Colonic mucosa (tissue), 4 donors: Measurements from ENCODE around the gene IGF2BP2. TPM values are rescaled to one million over a fixed set of nuclear protein-coding genes. Genes with fewer than 3 reads are reported as not detected.

Source experiments
- DNase-seq: peaks from one replicate; pipeline ENCODE4 v3.0.0-alpha.2; 2020
- H3K27ac ChIP-seq: fragments of 200-600 bp; one replicate; pipeline ENCODE4 v1.8.0; 2021
- H3K27me3 ChIP-seq: fragments of 200-600 bp; one replicate; pipeline ENCODE4 v1.8.0; 2021
- H3K36me3 ChIP-seq: fragments of 200-600 bp; one replicate; pipeline ENCODE4 v1.8.0; 2021
- H3K4me1 ChIP-seq: fragments of 200-600 bp; one replicate; pipeline ENCODE4 v1.8.0; 2021; ENCODE audit warnings: mild to moderate bottlenecking
- H3K4me3 ChIP-seq: fragments of 200-600 bp; one replicate; pipeline ENCODE4 v1.8.0; 2021
- H3K9ac ChIP-seq, 2 donors: one replicate each; pipeline ENCODE4 v1.7.0; 2013; ENCODE audit warnings: control low read depth in 2 of 2, low read depth in 2 of 2, low read length in 2 of 2
- H3K9me3 ChIP-seq: fragments of 200-600 bp; one replicate; pipeline ENCODE4 v1.8.0; 2021
- CTCF ChIP-seq: fragments of 200-600 bp; IDR thresholded peaks from one replicate; pipeline ENCODE4 v1.8.0; 2022; ENCODE audit warnings: antibody characterized with exemption, mild to moderate bottlenecking
- intact Hi-C: fragments of 100-400 bp; cut with DNase I; formaldehyde crosslinking; loops from one replicate; pipeline ENCODE4 v1.14.1; 2022
- total RNA-seq, 2 donors: library from RNA; stranded (reverse); fragmentation: NEBNext Ultra II Directional in 1 of 2; extraction: Animal tissue kit (Norgen Biotek cat#: 25700) in 1 of 2; gene quantifications; one replicate each; pipeline ENCODE4 v1.2.1, GENCODE V29; 2021
- donor health status: healthy.
- donor health status: DM: no; HTN: no; CAD: no.
- donor health status: DM: no; HTN: no; CAD: no.

IGF2BP2 gene
- total RNA-seq, 2 donors from 2014 or later, result 48.7 to 61.2 TPM

GRCh38 chr3:185767002-185767688 is 57.7 kb downstream of the IGF2BP2 start:
- Histone ChIP-seq H3K4me3 (no peak overlapping the region), H3K9me3 (no peaks in the 10 kb centered on the region), H3K4me1 (no peaks in the 10 kb centered on the region), H3K27ac (peak overlapping the region; percentile 42), H3K27me3 (no peaks in the 10 kb centered on the region), H3K9ac (no peak overlapping the region), H3K36me3 (no peaks in the 10 kb centered on the region)
- TF ChIP-seq CTCF, result no peak
- peak; percentile 54 for DNase-seq
- intact Hi-C loops, result loop anchor here (5.0 kb wide), 2 partner anchors 85 to 105 kb away; no protein-coding TSS in a partner anchor

GRCh38 chr3:185766329-185767001 is 58.4 kb downstream of the IGF2BP2 start:
- H3K9ac ChIP-seq, result no peak overlapping the region
- no peak overlapping the region for H3K4me3 ChIP-seq
- no peak for DNase-seq
- TF ChIP-seq CTCF, result no peak
- peak overlapping the region; percentile 42 for H3K27ac ChIP-seq
- H3K4me1 ChIP-seq, result no peaks in the 10 kb centered on the region
- intact Hi-C loops, result loop anchor here (5.0 kb wide), 2 partner anchors 84 to 104 kb away; no protein-coding TSS in a partner anchor
- H3K36me3 ChIP-seq, result no peaks in the 10 kb centered on the region
- H3K27me3 ChIP-seq, result no peaks in the 10 kb centered on the region
- H3K9me3 ChIP-seq, result no peaks in the 10 kb centered on the region

DNA sequence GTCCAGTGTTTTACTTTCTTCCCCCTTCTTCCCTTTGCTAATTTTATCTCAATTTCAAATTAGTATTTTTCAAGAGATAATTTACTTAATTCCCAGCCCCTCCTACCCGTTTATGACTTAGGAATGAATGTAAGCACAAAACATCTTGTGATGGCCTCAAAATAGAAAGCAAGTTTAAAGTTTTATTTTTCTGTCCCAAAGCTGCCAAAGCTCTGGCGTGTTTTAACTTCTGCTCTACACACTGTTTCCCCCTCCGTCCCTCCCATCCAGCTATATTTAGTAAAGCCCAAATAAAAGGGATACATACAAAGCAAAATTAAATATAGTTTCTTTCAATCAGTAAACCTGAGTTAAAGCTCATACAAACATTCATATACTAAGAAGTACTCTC is 59.9 kb downstream of the IGF2BP2 start:
- H3K9me3 ChIP-seq, result no peaks in the 10 kb centered on the region

GRCh38 chr3:185764163-185764979 is 60.5 kb downstream of the IGF2BP2 start:
- H3K4me3 ChIP-seq, result no peak overlapping the region
- H3K36me3 ChIP-seq, result no peaks in the 10 kb centered on the region
- H3K27me3 ChIP-seq, result no peaks in the 10 kb centered on the region
- intact Hi-C loops, result no loop called here
- no peaks in the 10 kb centered on the region for H3K4me1 ChIP-seq
- peak overlapping the region in 1 of 2 donors; percentile 13 for H3K9ac ChIP-seq
- no peaks in the 10 kb centered on the region for H3K9me3 ChIP-seq
- no peak overlapping the region for H3K27ac ChIP-seq
- TF ChIP-seq CTCF, result no peak
- no peak for DNase-seq

More for the DNA sequence above, 59.9 kb downstream of the IGF2BP2 start:
- Histone ChIP-seq H3K9ac (peak overlapping the region in 1 of 2 donors; percentile 13), H3K27ac (no peak overlapping the region), H3K4me1 (no peaks in the 10 kb centered on the region), H3K4me3 (no peak overlapping the region), H3K36me3 (no peaks in the 10 kb centered on the region), H3K27me3 (no peaks in the 10 kb centered on the region)
- TF ChIP-seq CTCF, result no peak
- DNase-seq, result no peak
- intact Hi-C loops, result loop anchor here (5.0 kb wide), 2 partner anchors 83 to 103 kb away; no protein-coding TSS in a partner anchor

- no peaks in the 10 kb centered on the region for H3K27me3 ChIP-seq
- H3K4me1 ChIP-seq, result no peaks in the 10 kb centered on the region
- no peaks in the 10 kb centered on the region for H3K9me3 ChIP-seq
- intact Hi-C loops, result no loop called here
- H3K27ac ChIP-seq, result no peak overlapping the region
- TF ChIP-seq CTCF, result no peak
- H3K36me3 ChIP-seq, result no peaks in the 10 kb centered on the region
- no peak for DNase-seq
- no peak overlapping the region for H3K4me3 ChIP-seq
- H3K9ac ChIP-seq, result no peak overlapping the region
These were observed 61.4 kb downstream of the IGF2BP2 start for GRCh38 chr3:185763347-185764005.
